CD4-positive, alpha-beta T cell treated with Interleukin-4 for 1 hour (primary cell): ENCODE measurements around the gene PCBP2.

Source experiments
- DNase-seq, 2 donors: peaks; one replicate each; pipeline ENCODE4 v3.0.0-alpha.2; 2020 to 2022

PCBP2 gene

DNA sequence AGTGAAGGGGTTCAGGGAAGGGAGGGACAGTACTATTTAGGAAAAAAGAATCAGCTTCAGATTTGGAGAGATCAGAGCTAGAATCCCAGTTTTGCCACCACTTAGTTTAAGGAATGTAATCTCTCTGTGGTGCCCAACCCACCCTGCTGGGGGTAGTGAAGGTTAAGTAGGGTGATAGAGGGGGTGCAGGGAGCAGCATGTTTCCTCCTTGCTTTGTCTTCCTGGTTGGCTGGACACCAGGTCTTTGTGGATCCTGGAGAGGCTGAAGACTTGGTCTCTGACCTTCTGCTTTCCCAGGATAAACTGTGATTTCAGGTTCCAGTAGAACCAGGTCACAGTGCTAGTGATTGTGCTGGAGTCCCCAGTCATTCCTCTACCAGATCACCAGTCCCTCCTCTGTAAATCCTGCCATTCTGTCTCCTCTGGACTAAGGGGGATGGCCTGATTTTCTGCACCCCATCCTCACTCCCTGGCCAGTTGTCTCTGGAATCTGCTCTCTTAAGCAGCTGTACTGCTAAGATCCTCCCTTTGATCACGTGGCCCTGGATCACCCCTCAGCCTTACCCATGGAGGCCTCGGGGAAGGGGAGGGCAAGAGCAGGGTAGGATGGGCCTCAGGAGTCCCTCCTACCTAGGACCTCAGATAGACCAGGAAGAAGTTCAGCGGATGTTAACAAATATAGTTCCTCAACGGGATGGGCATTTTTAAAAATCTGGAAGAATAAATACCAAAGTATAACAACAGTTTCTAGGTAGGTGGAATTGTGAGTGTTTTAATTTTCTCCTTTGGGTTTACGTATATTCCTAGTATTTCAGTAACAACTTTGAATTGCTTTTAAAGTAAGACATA lies 44.2 kb downstream of the PCBP2 start:
- DNase-seq, result no peak

DNA sequence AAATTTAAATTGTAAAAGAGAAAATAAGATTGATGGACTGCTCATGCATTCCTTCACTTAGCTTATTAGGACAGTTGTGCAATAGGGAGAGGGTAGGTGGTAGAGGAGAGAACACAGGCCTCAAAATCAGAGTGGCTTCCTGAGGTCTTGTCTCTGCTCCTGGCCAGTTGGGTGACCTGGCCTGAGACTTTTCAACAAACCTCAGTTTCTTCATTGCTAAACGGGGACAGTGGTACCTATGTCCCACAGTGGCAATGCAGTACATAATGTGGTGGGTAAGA lies 44.8 kb downstream of the PCBP2 start:
- DNase-seq, result no peak

DNA sequence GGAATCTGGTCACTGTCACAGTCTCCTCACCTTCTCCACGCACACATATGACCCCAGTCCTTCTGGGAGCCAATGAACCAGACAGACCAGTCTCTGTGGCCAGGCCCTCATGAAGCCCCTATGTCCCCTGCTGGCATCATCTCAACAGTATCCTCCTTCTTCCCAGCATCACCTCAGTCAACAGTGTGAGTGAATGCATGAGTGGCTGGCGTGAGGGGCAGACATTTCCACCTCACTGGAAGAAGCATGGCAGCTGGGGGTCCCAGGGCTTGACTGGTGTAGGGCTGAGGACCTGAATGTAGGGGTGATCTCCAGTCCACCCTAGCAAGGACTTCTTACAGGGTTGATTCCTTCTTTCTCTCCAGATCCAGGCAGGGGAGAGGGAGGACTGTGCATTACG lies 45.6 kb downstream of the PCBP2 start:
- no peak for DNase-seq

DNA sequence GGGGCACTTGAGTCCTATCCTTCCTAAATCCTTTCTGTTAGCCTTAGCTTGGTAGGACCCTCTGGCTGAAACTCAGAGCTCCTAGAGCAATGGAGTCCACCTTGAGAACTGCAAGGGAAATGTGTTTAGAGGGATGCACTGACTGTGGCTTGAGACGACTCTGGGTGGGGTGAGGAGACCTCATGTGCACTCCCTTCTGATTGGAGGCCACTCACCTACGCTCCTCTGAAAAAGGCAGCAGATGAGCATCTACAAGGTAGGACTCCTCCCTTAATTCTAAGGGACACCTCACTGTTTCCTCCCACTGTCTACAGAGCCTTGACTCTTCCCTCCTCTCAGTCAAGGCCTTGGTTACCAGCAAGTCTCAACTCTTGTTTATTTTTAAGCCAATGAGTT lies 46.3 kb downstream of the PCBP2 start:
- DNase-seq, result no peak

DNA sequence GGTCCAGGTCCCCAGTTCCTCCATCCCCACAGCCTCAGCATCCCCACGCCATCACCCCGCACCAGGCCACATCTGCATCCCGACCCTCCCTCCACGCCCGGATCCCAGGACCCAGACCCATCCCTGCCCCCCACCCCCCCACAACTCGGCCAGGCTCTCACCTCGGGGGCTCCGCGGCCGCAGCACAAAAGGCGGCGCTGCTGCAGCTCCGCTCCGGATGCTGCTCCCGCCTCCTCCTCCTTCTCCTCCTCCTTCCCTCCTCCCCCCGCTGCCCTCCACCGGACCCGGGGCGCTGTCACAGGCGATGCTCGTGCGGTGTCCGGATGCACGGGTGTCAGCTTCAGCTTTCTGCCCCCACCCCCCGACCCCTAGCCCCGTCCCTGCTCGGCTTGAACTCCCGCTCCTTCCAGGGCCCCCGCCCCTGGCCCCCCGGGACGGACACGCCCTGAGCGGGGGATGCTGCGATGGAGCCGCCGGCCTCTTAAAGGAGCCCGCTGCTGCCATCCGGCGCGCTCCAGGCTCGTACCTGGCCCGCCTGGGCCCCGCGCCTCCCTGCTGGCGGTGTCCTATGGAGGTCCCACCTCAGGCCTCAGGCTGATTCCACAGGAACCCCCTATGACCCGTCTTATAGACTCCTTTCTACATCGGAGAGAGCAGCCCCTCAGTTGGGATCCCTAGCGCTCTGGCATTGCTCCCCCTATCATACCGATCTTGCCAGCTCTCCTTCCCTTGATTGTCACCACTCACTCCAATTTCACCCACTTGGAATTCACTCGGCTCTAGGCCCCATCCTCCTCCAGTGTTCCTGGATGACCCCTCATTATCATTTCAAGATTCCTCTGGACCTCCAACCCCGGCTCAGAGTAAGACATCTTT lies 47.6 kb downstream of the PCBP2 start, which contains the start of gene MAP3K12:
Gene MAP3K12 (minus strand): TSS at position 193 of the 876 bp plus-strand sequence. CDS start 12,067 bp downstream, outside the sequence.
- peak; percentile 45 to 66 for DNase-seq

DNA sequence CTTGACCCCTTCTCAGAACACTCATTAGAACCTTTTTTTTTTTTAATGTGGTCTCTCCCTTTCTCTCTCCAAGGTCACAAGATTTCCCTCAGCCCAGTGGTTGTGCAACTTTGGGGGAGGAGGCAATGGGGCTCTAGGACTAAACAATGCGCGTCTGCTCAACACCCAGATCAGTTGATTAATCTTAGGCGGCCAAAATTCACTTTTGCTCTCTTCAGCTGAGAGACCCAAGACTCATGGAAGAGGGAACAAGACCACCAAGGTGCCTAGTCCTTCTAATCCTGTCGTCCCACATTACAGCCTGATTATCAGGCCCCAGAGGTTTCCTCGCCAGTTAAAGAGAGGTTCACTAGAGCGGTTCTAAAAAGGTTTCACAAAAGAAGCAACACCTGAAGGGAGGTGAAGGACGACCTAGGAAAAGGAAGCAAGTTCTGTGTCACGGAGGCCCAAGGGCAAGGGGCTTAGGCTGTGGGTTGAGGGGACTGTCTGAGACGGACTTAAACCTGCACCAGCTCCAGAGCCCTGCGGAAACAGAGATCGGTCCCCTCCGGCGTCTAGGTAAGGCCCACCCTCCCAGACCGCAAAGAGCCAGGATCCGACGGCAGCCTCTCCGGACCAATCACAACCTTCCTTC lies 48.4 kb downstream of the PCBP2 start:
- DNase-seq, result peak in 1 of 2 donors; percentile 59

DNA sequence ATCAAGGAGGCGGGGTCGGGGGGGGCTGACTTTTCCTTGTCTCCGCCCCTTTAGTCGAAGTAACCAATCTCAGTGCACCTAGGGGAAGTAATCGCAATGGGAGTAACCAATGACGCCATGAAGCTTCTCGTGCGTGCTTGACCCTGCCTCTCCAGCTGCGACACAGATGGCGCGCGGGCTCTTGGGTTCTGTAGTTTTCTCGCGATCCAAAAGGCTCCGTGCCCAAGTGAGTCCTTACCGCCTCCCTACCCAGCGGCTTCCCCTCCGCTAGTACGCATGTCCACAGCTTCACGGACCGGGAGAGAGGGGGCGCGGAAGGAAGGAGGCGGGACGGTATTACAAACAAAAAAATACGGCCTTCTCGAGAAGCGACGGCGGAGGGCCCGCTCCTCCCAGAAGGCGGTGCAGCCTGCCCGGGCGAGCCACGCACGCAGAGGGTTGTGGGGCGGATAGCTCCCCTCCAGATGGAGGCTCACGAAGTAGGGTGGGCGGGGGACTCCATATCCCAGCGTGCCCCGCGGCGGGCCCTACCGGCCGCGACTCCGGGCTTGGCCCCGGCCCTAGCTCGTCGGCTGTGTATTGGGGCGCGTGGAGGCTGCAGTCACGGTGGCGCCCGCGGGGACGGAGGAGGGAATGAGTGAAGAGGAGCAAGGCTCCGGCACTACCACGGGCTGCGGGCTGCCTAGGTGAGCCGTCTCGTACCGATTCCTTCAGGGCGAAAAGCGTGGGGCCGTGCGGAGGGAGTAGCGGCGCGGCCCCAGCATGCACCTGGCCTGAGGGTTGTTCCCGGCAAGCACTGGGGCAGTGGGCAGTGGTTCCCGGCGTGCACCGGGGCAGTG lies 49.1 kb downstream of the PCBP2 start, which contains the start of gene TARBP2:
Gene TARBP2 (plus strand): TSS at position 508 of the 839 bp plus-strand sequence. CDS start 126 bp downstream, at position 634.
- peak; percentile 99 to 100 for DNase-seq

DNA sequence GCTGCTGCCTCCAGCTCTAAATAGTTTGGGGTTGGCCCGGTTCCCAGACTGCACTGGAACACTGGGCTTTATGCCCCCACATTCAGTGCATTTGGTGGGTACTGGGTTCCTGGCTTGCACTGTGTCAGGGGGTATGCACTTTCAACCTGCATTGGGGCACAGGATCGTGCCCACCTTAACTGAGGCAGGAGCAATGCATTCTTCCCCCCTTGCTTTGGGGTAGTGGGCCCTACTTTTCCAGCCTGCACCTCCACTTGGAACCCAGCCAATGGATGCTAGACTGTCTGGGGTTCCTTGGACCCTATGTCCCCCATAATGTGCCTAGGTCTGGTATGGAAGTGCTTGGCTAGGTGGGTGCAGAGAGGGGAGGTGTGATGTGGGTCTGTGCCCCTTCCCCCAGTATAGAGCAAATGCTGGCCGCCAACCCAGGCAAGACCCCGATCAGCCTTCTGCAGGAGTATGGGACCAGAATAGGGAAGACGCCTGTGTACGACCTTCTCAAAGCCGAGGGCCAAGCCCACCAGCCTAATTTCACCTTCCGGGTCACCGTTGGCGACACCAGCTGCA lies 49.8 kb downstream of the PCBP2 start:
- DNase-seq, result no peak

DNA sequence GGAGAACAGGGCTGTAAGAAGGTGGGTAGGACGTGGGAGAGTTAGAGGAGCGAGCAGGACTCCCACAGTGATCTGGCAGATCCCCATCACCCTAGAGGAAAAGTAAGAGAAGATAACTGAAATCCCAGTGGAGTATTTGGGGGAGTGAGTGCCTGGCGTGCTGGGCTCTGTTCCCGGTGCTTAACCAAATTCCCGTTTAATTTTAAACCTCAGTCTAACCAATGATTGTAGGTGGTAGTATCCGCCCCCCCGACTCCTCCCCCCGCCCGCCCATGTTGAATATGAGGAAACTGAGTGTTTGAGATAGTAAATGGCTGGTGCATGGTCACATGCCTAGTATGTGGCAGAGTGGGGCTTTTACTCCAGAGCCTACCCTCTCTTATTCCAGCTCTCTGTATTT lies 50.4 kb downstream of the PCBP2 start:
- no peak for DNase-seq

DNA sequence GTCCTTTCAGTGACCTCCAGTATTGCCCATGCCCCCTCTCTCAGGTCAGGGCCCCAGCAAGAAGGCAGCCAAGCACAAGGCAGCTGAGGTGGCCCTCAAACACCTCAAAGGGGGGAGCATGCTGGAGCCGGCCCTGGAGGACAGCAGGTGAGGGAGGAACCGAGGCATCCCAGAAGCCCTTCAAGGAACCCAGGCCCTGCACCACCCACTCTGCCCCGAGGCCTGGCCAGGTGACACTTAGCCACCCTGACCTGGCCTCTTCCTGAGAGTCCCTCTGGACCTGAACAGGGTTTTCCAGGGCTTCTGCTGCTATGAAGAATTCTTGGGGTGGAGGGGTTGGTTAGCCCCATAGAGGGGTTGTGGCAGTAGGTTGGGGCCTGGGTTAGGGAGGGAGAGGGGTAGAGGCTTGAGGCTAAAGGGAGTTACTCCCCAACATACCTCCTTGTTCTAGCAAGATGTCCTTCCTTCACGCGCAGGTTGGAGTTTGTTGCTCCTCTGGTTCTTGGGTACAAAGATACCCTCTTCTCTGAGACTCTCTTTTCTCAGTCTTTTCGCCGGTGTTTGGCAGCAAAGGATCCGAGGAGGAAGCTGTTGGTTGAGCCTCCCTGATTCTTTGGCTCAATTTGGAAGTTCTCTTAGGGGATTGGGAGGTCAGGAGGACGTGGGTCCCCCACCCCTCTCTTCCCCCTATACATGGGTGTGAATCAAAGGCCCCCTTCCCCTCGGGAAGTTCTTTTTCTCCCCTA lies 51.3 kb downstream of the PCBP2 start:
- no peak for DNase-seq

DNA sequence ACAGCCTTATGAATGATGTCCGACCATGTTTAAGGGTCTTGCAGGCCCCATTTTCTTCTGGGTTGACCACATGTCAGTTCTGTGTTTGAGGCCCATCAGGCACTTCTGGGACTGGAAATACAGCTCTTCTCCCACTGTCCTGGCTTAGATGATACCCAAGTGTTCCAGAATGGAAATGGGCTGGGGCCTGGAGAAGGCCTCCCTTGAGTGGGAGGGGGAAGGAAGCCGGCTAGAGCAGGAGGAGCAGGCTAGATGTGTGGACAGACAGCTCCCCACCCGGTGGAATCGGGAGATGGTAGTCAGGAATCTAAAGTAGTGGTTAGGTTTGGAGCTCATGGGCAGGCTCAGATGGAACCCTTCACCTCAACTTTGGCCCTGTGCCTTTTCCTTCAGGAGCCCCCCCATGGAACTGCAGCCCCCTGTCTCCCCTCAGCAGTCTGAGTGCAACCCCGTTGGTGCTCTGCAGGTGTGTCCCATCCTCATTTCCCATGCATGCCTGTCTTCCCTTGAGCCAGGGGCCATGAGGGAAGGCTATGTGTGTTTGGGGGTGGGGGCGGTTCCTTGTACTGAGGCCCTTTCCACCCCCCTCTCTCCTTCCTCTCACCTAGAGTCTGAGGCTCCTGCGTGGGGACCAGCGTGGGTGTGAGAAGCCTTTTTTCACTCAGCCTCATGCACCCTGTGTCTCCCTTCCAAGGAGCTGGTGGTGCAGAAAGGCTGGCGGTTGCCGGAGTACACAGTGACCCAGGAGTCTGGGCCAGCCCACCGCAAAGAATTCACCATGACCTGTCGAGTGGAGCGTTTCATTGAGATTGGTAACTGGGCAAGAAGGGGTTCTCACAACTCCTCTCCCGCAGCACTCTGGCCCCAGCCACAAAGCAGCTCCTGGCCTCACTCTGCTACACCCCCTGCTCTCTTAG lies 52.4 kb downstream of the PCBP2 start:
- no peak for DNase-seq

DNA sequence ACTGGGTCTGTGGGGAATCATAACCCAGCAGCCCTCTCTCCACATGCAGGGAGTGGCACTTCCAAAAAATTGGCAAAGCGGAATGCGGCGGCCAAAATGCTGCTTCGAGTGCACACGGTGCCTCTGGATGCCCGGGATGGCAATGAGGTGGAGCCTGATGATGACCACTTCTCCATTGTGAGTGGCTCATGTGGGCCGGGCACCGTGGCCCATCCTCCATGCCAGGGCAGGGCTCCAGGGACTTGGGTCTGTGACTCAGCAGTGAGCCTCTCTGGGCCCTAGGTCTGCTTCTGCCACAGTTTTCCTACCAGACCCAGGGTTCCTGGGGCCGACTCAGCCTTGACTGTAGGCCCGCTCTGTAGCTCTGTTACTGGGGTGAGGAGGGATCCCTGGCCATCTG lies 53.2 kb downstream of the PCBP2 start:
- no peak for DNase-seq

DNA sequence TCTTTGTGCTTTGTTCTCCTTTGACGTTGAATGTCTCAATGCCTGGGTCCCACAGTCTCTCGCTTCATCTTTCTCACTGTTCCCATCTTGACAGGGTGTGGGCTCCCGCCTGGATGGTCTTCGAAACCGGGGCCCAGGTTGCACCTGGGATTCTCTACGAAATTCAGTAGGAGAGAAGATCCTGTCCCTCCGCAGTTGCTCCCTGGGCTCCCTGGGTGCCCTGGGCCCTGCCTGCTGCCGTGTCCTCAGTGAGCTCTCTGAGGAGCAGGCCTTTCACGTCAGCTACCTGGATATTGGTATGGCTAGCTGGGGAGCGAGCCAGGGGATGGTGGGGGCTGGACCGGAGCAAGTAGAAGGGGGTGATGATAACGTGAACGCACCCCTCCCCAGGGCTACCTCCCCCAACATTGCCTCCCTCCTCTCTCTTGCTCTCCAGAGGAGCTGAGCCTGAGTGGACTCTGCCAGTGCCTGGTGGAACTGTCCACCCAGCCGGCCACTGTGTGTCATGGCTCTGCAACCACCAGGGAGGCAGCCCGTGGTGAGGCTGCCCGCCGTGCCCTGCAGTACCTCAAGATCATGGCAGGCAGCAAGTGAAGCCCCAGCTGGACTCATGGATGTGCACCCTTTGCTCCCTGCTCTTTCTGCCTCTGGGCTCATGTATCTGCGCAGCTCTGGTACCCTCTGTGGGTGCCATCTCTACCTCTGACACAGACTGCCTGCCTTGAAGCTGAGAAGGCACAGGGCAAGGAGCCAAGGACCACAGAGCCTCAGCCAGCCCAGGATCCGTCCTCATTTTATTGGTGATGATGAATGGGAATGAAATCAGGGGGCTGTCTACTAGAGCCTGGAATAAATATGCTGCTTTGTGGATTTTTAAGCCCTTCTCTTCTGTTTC lies 53.9 kb downstream of the PCBP2 start:
- DNase-seq, result no peak

DNA sequence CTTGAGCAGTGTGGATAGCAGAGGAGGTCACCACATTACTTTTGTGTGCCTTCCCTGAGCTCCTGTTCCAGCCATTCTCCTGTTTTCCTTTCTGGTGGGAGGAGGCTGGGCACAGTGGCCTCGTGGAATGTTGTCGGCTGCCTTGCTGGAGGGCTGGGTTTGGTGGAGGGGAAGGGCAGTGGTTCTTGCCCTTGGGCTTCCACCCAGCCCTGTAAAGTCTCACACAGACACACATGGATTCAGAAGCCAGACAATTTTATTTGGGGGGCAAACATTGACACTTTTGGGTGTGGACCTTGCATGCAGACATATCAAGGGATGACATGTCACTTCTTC lies 54.5 kb downstream of the PCBP2 start:
- no peak for DNase-seq

DNA sequence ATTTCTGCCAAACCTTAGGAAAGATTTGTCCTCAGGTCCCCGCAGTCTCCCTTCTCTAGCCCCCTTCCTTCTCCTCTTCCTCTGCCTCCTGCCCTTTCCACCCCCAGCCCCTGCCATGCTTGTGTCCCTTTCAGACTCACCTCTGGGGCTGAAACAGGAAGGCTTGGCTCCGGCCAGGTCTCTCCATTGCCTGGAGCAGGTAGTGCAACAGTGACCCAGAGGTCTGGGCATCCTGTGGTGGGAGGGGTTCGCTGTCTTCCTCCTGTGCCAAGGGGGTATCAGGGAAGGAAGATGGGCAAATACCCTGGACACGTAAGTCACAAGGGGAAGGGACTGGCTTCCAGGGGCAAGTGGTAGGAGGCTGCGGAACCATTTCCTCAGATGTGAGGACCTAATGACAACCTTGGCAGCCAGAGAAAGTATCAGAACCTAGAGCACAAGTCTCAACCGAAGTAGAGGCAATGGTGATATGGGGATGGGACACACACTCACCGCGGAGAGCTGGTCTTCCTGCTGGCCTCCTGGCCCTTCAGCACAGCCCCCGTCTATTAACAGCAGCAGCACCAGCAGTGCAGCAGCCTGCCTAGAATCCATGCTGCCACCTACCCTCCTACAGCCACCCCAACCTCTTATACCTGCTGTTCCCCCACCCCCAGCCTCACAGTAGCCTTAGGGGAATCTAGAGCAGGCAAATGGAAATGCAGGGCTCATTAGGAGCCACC lies 55.1 kb downstream of the PCBP2 start, which contains the start of gene NPFF:
Gene NPFF (minus strand): TSS at position 604 of the 722 bp plus-strand sequence. CDS start 10 bp downstream, at position 594.
- no peak for DNase-seq

DNA sequence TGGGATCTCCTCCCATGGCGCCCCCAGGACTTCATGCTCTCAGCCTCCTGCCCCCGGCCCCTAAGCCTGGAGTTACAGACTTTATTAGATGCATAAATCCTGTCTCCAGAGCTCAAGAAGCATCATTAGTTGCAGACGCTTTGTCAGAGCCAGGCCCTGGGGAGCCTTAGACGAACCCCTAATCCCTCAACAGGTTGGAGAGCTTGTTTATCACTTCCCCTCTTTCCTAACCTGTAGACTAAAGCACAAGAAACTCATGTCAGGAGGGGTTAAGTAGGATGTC lies 55.6 kb downstream of the PCBP2 start:
- DNase-seq, result no peak

DNA sequence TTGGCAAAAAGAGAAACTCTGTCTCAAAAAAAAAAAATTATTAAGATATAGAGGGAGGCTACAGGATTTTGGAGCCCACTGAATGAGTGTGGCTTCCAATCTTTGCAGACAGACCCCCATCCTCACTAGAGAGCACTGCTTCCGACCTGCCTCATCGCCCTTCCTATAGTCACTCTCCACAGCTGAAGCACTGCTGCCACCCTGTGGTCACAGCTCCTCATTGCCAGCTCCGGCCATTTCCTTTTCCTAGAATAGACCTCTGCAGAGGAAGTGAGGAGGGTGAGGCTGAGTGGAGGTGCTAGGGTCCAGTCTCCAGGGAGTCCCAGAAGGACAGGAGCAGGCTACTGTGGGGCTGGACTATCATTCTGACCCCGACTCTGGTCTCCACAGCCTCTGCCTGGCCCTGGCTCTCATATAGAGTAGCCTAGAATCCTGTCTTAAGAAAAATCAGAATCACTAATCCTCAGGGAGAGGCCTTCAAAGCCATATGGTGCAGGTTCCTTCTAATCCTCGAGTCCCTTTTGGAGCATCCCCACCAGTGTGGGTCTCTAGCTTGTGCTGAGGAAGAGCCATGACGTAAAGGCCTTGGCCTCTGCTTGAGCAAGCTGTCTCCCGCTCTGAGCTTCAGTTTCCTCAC lies 56.8 kb downstream of the PCBP2 start:
- DNase-seq, result peak; percentile 85

DNA sequence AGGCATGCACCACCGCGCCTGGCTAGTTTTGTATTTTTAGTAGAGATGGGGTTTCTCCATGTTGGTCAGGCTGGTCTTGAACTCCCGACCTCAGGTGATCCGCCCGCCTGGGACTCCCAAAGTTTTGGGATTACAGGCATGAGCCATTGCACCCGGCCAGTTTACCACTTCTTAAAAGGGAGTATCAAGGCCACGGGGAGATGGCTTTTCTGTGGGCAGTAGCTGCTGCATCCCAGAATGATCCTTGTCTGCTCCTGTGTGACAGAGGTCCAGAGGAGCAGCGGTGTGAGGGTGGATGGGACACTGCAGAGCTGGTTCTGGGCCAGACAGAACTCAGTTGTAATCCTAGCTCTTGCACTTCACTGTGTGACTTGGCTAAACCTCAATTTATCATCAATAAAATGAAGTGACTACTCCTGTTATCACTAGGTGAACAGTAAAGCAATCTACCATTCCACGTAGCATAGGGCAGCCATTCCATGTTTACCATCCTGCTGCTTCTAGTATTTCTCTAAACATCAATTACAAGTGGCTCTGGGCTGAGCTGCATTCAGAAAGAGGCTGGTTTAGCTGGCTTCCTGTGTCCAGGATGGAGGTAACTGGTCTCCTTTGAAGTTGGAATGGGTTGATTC lies 58.4 kb downstream of the PCBP2 start:
- DNase-seq, result no peak
